ENCODE data around the gene ONECUT3.

The ONECUT3 gene

GRCh38 chr19:1812426-1813191, 59.3 kb downstream of the ONECUT3 start (continued):
- TF ChIP-seq PRDM2 (tag by site-specific recombination; IDR thresholded peaks at IDR 0.05; ENCODE audit: borderline replicate concordance) (no peak), ZFP41 (tag by site-specific recombination; IDR thresholded peaks at IDR 0.05; ENCODE audit: borderline replicate concordance) (no peak), ZNF544 (tag by site-specific recombination; IDR thresholded peaks at IDR 0.05) (no peak), ZFP69B (tag by site-specific recombination; IDR thresholded peaks at IDR 0.05) (peak; percentile 91), SETDB1 (IDR thresholded peaks at IDR 0.05; ENCODE audit: insufficient read length, low read length) (no peak), ZNF394 (tag by site-specific recombination; IDR thresholded peaks at IDR 0.05; ENCODE audit: borderline replicate concordance) (no peak), ZBTB20 (tag by site-specific recombination; IDR thresholded peaks at IDR 0.05) (peak; percentile 60), ZNF416 (tag by site-specific recombination; IDR thresholded peaks at IDR 0.05) (no peak), ZNF174 (tag by site-specific recombination; IDR thresholded peaks at IDR 0.05) (no peak), ZNF426 (tag by site-specific recombination; IDR thresholded peaks at IDR 0.05) (no peak), PRDM10 (tag by site-specific recombination; IDR thresholded peaks at IDR 0.05) (no peak), ZNF23 (tag by site-specific recombination; IDR thresholded peaks at IDR 0.05; ENCODE audit: borderline replicate concordance) (no peak), ZNF311 (tag by site-specific recombination; IDR thresholded peaks at IDR 0.05; ENCODE audit: borderline replicate concordance) (no peak), INSM2 (tag by site-specific recombination; IDR thresholded peaks at IDR 0.05) (no peak), SP2 (tag by site-specific recombination; IDR thresholded peaks at IDR 0.05) (peak; percentile 94), KLF9 (tag by site-specific recombination; IDR thresholded peaks at IDR 0.05; ENCODE audit: low read depth) (peak; percentile 92), BCL11A (tag by site-specific recombination; IDR thresholded peaks at IDR 0.05; ENCODE audit: low read depth) (no peak; the same call in 1 of the 2 replicates), ZBTB1 (tag by site-specific recombination; IDR thresholded peaks at IDR 0.05) (no peak), ZNF175 (tag by site-specific recombination; IDR thresholded peaks at IDR 0.05) (no peak), KLF8 (tag by site-specific recombination; IDR thresholded peaks at IDR 0.05) (peak; percentile 86), RBAK (tag by site-specific recombination; IDR thresholded peaks at IDR 0.05) (no peak), ZFP37 (tag by site-specific recombination; IDR thresholded peaks at IDR 0.05) (no peak)
- TF ChIP-seq, protein P1, sequence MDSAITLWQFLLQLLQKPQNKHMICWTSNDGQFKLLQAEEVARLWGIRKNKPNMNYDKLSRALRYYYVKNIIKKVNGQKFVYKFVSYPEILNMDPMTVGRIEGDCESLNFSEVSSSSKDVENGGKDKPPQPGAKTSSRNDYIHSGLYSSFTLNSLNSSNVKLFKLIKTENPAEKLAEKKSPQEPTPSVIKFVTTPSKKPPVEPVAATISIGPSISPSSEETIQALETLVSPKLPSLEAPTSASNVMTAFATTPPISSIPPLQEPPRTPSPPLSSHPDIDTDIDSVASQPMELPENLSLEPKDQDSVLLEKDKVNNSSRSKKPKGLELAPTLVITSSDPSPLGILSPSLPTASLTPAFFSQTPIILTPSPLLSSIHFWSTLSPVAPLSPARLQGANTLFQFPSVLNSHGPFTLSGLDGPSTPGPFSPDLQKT (IDR thresholded peaks at IDR 0.05; ENCODE audit: borderline replicate concordance, low read depth, low read length): no peak
- TF ChIP-seq, protein P2, sequence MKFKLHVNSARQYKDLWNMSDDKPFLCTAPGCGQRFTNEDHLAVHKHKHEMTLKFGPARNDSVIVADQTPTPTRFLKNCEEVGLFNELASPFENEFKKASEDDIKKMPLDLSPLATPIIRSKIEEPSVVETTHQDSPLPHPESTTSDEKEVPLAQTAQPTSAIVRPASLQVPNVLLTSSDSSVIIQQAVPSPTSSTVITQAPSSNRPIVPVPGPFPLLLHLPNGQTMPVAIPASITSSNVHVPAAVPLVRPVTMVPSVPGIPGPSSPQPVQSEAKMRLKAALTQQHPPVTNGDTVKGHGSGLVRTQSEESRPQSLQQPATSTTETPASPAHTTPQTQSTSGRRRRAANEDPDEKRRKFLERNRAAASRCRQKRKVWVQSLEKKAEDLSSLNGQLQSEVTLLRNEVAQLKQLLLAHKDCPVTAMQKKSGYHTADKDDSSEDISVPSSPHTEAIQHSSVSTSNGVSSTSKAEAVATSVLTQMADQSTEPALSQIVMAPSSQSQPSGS (tag by site-specific recombination; IDR thresholded peaks at IDR 0.05; ENCODE audit: low read depth): no peak

All from HEK293 (cell line).